Muscle layer of colon (tissue), 2 donors: ENCODE results near the gene SELENOV.
A peak's percentile ranks its signal among the peaks of the same experiment; 100 is the strongest.

ENCODE experiments used
- H3K27ac ChIP-seq: one replicate; pipeline ENCODE4 v1.7.0; 2013; ENCODE audit warnings: low read depth, mild to moderate bottlenecking, low read length, moderate library complexity
- H3K27me3 ChIP-seq, 2 donors: one replicate each; pipeline ENCODE4 v1.7.0; 2013; ENCODE audit warnings: low read length in 2 of 2, mild to moderate bottlenecking in 2 of 2; ENCODE audit not compliant: insufficient read depth in 2 of 2, control insufficient read depth in 1 of 2
- H3K36me3 ChIP-seq: one replicate; pipeline ENCODE4 v1.7.0; 2013; ENCODE audit warnings: mild to moderate bottlenecking, low read length; ENCODE audit not compliant: insufficient read depth
- H3K4me1 ChIP-seq: one replicate; pipeline ENCODE4 v1.7.0; 2013; ENCODE audit warnings: mild to moderate bottlenecking, low read length; ENCODE audit not compliant: insufficient read depth
- H3K4me3 ChIP-seq, 2 donors: one replicate each; pipeline ENCODE4 v1.7.0; 2013; ENCODE audit warnings: low read length in 2 of 2, low read depth in 1 of 2, mild to moderate bottlenecking in 1 of 2, moderate library complexity in 1 of 2
- H3K9ac ChIP-seq: one replicate; pipeline ENCODE4 v1.7.0; 2013; ENCODE audit warnings: low read length
- H3K9me3 ChIP-seq: one replicate; pipeline ENCODE4 v1.7.0; 2013; ENCODE audit warnings: mild to moderate bottlenecking, low read length
- donor health status: abdominal sarcoma.
- donor health status: Adenocarcinoma of cecum.

Gene SELENOV

GRCh38 chr19:39544911-39545310 lies 30.0 kb downstream of the SELENOV start:
- Histone ChIP-seq H3K4me3 (no peak overlapping the region), H3K9me3 (no peaks in the 10 kb centered on the region)

DNA sequence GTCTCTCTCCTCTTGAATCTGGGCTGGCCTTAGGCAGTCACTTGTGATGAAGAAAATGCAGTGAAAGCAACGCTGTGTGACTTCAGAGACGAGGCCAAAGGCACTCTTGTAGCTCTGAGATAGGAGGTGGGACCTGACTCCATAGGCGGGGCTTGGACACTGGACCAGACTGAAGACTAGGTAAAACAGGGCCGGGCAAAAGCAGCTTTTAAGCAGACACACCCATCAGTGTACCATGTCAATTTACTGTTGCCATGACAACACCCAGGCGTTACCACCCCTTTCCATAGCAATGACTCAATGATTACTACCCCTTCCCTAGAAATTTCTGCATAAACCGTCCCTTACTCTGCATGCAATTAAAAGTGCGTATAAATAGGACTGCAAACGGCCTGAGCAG lies 31.7 kb downstream of the SELENOV start:
- H3K4me3 ChIP-seq = no peak overlapping the region
- H3K9me3 ChIP-seq = no peaks in the 10 kb centered on the region
- H3K36me3 ChIP-seq = no peaks in the 10 kb centered on the region
- no peak overlapping the region for H3K27ac ChIP-seq
- H3K4me1 ChIP-seq = no peaks in the 10 kb centered on the region
- no peaks in the 10 kb centered on the region for H3K27me3 ChIP-seq
- no peak overlapping the region for H3K9ac ChIP-seq

More at GRCh38 chr19:39544911-39545310, 30.0 kb downstream of the SELENOV start:
- no peaks in the 10 kb centered on the region for H3K36me3 ChIP-seq
- no peaks in the 10 kb centered on the region for H3K27me3 ChIP-seq
- H3K4me1 ChIP-seq = no peaks in the 10 kb centered on the region
- no peak overlapping the region for H3K27ac ChIP-seq
- no peak overlapping the region for H3K9ac ChIP-seq

DNA sequence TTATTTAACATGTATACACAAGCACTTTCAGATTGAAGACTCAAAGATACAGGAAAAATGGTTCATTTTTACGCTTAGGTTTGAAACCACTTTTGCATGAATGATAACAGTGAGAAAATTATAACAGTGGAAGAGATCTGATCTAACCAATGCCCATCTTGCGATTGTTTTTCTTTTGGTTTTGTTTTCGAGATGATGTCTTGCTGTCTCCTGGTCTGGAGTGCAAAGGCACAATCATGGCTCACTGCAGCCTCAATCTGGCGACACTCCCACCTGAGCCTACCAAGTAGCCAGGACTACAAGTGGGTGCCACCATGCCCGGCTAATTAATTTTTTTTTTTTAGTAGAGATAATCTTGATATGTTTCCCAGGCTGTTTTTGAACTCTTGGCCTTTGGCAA lies 35.3 kb downstream of the SELENOV start:
- H3K4me3 ChIP-seq = no peak overlapping the region
- H3K9ac ChIP-seq = no peak overlapping the region
- H3K27me3 ChIP-seq = no peaks in the 10 kb centered on the region
- H3K27ac ChIP-seq = no peak overlapping the region
- H3K36me3 ChIP-seq = no peaks in the 10 kb centered on the region
- H3K4me1 ChIP-seq = no peaks in the 10 kb centered on the region
- H3K9me3 ChIP-seq = no peaks in the 10 kb centered on the region

DNA sequence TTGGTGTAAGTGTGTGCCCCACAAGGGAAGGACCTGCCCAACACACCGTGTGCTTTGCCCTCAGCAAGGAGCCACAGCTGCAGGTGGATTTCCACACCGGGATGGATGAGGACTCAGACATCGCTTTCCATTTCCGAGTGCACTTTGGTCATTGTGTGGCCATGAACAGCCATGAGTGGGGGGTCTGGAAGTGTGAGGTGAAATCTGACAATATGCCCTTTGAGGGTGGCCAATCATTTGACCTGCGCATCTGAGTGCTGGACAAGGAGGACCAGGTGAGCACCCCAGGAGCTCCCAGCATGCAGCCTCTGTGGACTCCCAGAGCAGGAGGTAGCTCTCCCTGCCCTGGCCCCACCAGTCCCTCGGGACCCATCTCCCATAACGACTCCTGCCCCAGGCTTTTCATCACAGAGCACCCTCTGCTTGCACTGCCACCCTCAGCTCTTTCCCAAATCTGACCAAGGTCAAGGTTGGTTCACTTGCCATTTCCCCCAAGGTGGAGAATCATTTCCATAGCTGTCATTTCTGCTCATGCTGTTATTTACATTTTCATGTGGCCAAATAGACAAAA lies 38.2 kb downstream of the SELENOV start:
- Histone ChIP-seq H3K4me1 (peaks cover 6% of the 10 kb centered on the region), H3K27ac (no peak overlapping the region), H3K9me3 (no peaks in the 10 kb centered on the region), H3K36me3 (no peaks in the 10 kb centered on the region), H3K4me3 (no peak overlapping the region), H3K27me3 (no peaks in the 10 kb centered on the region), H3K9ac (no peak overlapping the region)

DNA sequence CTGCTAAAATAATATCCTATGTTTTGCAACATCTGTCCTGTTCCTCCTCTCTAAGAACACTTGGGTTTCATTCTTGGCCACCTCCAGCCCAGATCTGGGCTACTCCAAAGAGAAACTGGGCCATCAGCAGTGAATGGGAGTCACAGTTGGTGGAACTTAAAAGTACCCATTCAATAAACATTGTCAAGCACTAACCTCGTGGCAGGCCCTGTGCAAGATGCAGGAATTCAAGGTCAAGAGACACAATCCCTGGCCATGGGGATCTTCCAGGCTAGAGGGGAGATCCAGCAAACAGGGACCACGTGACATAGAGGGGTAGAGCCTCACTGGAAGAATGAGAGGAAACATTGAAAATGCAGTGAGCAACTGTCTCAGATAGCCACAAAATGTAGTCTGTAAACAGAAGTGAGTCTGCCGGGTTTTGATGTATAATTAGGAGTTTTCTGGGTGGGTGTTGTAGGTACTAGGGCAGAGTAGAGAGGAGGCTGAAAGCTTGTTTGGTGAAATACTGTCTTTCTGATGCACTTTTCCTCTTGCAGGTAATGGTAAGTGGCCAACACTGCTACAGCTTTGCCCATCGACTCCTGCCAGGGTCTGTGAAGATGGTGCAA lies 39.9 kb downstream of the SELENOV start:
- Histone ChIP-seq H3K36me3 (no peaks in the 10 kb centered on the region), H3K4me1 (peaks cover 6% of the 10 kb centered on the region), H3K27ac (no peak overlapping the region), H3K4me3 (no peak overlapping the region), H3K27me3 (no peaks in the 10 kb centered on the region), H3K9ac (no peak overlapping the region), H3K9me3 (no peaks in the 10 kb centered on the region)

DNA sequence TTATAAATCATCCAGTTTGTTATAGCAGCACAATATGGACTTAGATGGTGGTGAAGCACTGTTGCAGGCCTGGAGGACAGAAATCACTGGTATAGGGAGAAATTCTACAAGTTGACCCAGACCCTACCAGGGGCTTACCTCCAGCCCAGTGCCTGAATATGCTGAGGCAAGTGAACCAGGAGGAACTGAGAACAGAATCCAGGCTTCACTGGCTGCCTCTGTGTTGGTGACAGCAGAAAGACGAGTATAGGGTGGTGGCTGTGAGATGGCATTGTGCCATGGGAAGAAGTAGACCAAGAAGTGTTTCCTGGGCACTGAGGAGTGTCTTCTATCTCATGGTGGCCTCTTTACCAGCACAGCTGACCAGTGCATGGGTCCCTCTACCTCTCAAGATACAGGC lies 40.9 kb downstream of the SELENOV start:
- peaks cover 6% of the 10 kb centered on the region for H3K4me1 ChIP-seq

GRCh38 chr19:39557811-39558623 lies 43.1 kb downstream of the SELENOV start:
- no peaks in the 10 kb centered on the region for H3K27me3 ChIP-seq
- H3K9ac ChIP-seq = no peak overlapping the region
- no peaks in the 10 kb centered on the region for H3K9me3 ChIP-seq
- H3K36me3 ChIP-seq = no peaks in the 10 kb centered on the region
- H3K4me1 ChIP-seq = peaks cover 6% of the 10 kb centered on the region
- no peak overlapping the region for H3K27ac ChIP-seq
- peak overlapping the region in 1 of 2 donors; percentile 20 for H3K4me3 ChIP-seq

More for the DNA sequence above, 40.9 kb downstream of the SELENOV start:
- Histone ChIP-seq H3K27ac (no peak overlapping the region), H3K4me3 (no peak overlapping the region), H3K27me3 (no peaks in the 10 kb centered on the region), H3K9ac (no peak overlapping the region), H3K36me3 (no peaks in the 10 kb centered on the region), H3K9me3 (no peaks in the 10 kb centered on the region)

DNA sequence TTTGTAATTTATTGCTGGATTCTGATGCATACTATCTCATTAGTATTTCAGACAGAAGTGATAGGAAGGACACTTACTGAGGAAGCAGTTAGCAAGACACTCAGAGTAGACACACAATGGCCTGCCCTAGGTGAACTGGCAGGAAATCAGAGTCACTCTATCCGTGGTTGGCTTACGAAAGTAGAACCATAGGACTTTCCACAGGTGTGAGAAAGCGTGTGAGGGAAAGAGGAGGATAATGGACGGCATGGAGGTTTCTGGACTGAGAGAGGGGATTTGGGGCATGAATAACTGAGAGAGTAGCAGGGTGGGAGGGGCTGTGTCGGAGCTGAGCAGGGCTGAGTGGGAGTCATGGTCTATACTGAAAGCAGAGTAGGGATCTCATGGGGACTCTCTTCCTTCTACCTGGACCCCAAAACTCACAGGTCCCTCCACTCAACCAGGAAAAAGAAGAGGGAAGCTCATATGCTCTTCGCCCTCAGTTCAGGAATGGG lies 43.7 kb downstream of the SELENOV start:
- H3K27ac ChIP-seq = no peak overlapping the region

GRCh38 chr19:39563408-39563807 lies 48.5 kb downstream of the SELENOV start:
- Histone ChIP-seq H3K4me1 (no peaks in the 10 kb centered on the region), H3K9me3 (no peaks in the 10 kb centered on the region), H3K9ac (no peak overlapping the region), H3K4me3 (no peak overlapping the region), H3K36me3 (no peaks in the 10 kb centered on the region), H3K27ac (no peak overlapping the region), H3K27me3 (no peaks in the 10 kb centered on the region)

More for the DNA sequence above, 43.7 kb downstream of the SELENOV start:
- H3K4me3 ChIP-seq = no peak overlapping the region
- no peaks in the 10 kb centered on the region for H3K36me3 ChIP-seq
- no peaks in the 10 kb centered on the region for H3K9me3 ChIP-seq
- H3K4me1 ChIP-seq = peaks cover 6% of the 10 kb centered on the region
- H3K27me3 ChIP-seq = no peaks in the 10 kb centered on the region
- no peak overlapping the region for H3K9ac ChIP-seq

- H3K27ac ChIP-seq = no peak overlapping the region
- no peak overlapping the region for H3K4me3 ChIP-seq
- H3K9me3 ChIP-seq = no peaks in the 10 kb centered on the region
- H3K36me3 ChIP-seq = no peaks in the 10 kb centered on the region
- H3K9ac ChIP-seq = no peak overlapping the region
- no peaks in the 10 kb centered on the region for H3K27me3 ChIP-seq
- no peaks in the 10 kb centered on the region for H3K4me1 ChIP-seq
Measured at GRCh38 chr19:39566064-39566463, 51.1 kb downstream of the SELENOV start.

GRCh38 chr19:39568604-39569003 lies 53.7 kb downstream of the SELENOV start:
- H3K9ac ChIP-seq = no peak overlapping the region
- no peaks in the 10 kb centered on the region for H3K9me3 ChIP-seq
- no peak overlapping the region for H3K4me3 ChIP-seq
- H3K27ac ChIP-seq = no peak overlapping the region
- no peaks in the 10 kb centered on the region for H3K27me3 ChIP-seq
- no peaks in the 10 kb centered on the region for H3K4me1 ChIP-seq
- H3K36me3 ChIP-seq = no peaks in the 10 kb centered on the region
